T-helper 1 cell treated with Interleukin-12 subunit alpha and Interleukin-12 subunit beta and Interleukin-4 antibody, amounts not matched to agents 30 μg/mL and 1 μg/mL, for 36 hours (primary cell): ENCODE data around the gene GSG1L.

ENCODE experiments used
- H3K27ac Mint-ChIP-seq: one replicate; pipeline ENCODE4 v1.8.0; 2021; ENCODE audit warnings: mild to moderate bottlenecking, mixed read lengths
- H3K27me3 Mint-ChIP-seq: one replicate; pipeline ENCODE4 v1.8.0; 2021; ENCODE audit warnings: low read depth, mixed read lengths
- H3K36me3 Mint-ChIP-seq: one replicate; pipeline ENCODE4 v1.8.0; 2021; ENCODE audit warnings: low read depth, mixed read lengths
- H3K4me1 Mint-ChIP-seq: one replicate; pipeline ENCODE4 v1.8.0; 2021; ENCODE audit warnings: low read depth, mixed read lengths
- H3K4me3 Mint-ChIP-seq: one replicate; pipeline ENCODE4 v1.8.0; 2021; ENCODE audit warnings: mild to moderate bottlenecking, moderate library complexity, mixed read lengths
- H3K9me3 Mint-ChIP-seq: one replicate; pipeline ENCODE4 v1.8.0; 2021; ENCODE audit warnings: mixed read lengths

The GSG1L gene

GRCh38 chr16:28003021-28003865, 60.3 kb downstream of the GSG1L start:
- no peaks in the 10 kb centered on the region for H3K9me3 Mint-ChIP-seq
- peaks cover 3% of the 10 kb centered on the region for H3K27me3 Mint-ChIP-seq
- H3K4me3 Mint-ChIP-seq: no peak overlapping the region
- H3K27ac Mint-ChIP-seq: no peak overlapping the region
- no peaks in the 10 kb centered on the region for H3K4me1 Mint-ChIP-seq
- H3K36me3 Mint-ChIP-seq: no peaks in the 10 kb centered on the region

- H3K27me3 Mint-ChIP-seq: peaks cover 3% of the 10 kb centered on the region
- no peaks in the 10 kb centered on the region for H3K4me1 Mint-ChIP-seq
- H3K4me3 Mint-ChIP-seq: no peak overlapping the region
- no peaks in the 10 kb centered on the region for H3K36me3 Mint-ChIP-seq
- no peaks in the 10 kb centered on the region for H3K9me3 Mint-ChIP-seq
- H3K27ac Mint-ChIP-seq: no peak overlapping the region
Observed at GRCh38 chr16:28001642-28002041, 61.9 kb downstream of the GSG1L start.

DNA sequence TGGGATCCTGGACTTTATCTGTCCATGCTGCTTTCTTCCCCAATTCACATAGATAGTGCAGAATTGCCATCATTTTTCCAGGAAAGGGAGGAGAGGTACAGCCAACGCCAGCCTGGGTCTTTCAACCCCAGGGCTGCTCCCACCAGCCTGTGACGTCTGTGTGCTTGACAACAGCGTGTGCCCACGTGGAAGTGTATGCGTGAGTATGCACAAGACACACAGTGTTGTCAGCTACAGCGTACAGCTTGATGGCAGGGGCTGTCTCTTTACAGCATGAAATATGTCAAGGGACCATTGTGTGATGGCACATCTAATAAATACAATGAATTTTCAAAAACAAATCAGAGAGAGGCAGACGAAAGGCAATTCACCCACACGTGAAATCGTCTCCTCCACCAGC, 62.3 kb downstream of the GSG1L start:
- Mint-ChIP-seq H3K9me3 (no peaks in the 10 kb centered on the region), H3K27me3 (peaks cover 3% of the 10 kb centered on the region), H3K4me3 (no peak overlapping the region), H3K27ac (no peak overlapping the region), H3K4me1 (peaks cover under 1% of the 10 kb centered on the region), H3K36me3 (no peaks in the 10 kb centered on the region)

DNA sequence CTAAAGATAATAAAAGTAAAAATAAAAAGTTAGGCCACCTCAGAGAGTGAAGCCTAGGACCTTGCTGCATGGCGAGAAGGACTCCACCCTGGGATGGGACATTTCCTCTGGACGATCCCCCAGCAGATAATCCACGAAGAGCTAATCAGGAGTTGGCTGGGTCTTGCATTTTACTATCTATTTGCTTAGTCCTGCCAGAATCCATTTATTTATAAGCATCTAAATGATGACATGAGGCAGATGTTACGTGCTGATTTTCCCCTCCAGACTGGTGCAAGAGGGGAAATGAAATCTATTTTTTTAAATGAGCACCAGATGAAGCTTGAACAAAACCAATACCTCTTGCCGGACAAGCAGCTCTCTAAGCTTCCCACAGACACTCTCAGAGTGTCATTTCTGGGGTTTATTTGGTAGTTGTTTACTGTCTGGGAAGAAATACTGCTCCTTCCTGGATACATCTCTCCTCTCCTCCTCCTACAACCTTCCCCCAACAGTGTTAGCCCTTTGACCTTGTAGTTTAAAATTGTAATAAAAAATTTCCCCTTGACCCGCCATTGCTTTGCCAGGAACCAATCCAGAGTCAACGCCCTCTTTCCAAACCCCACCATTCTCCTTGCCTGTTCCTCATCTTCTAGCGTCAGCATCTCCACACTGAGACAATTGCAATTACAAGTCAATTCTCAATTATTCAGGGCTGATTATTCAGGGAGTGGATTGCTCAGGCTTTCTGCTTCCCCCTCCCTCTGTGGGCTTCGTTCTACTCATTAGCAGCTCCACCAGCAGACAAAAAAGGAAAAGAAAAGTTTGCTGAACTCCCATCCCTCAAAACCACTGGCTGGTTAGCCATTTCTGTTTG, 63.0 kb downstream of the GSG1L start:
- Mint-ChIP-seq H3K27me3 (peaks cover 3% of the 10 kb centered on the region), H3K4me3 (no peak overlapping the region), H3K36me3 (no peaks in the 10 kb centered on the region), H3K9me3 (no peaks in the 10 kb centered on the region), H3K27ac (no peak overlapping the region), H3K4me1 (peaks cover 5% of the 10 kb centered on the region)

DNA sequence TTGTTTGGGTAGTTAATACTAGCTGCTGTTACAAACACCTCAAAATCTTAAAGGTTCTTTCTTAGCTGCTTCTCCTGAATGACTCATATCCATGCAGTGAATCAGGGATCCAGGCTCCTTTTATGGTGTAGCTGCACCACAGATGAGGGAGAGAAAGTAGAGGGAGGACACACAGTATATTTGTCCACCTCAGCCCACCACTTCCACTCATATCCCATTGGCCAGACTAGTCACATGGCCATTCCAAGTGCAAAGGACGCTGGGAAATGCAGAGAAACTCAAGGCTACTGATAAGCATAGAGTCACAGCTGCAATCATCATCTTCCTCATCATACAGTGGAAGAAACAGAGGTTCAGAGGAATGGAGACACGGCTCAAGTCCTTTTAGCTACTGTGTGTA, 63.8 kb downstream of the GSG1L start:
- peaks cover 12% of the 10 kb centered on the region for H3K4me1 Mint-ChIP-seq
- no peaks in the 10 kb centered on the region for H3K36me3 Mint-ChIP-seq
- no peaks in the 10 kb centered on the region for H3K9me3 Mint-ChIP-seq
- peaks cover 3% of the 10 kb centered on the region for H3K27me3 Mint-ChIP-seq
- no peak overlapping the region for H3K4me3 Mint-ChIP-seq
- H3K27ac Mint-ChIP-seq: no peak overlapping the region

GRCh38 chr16:27995378-27995777, 68.1 kb downstream of the GSG1L start:
- Mint-ChIP-seq H3K4me3 (no peak overlapping the region), H3K27ac (no peak overlapping the region)

DNA sequence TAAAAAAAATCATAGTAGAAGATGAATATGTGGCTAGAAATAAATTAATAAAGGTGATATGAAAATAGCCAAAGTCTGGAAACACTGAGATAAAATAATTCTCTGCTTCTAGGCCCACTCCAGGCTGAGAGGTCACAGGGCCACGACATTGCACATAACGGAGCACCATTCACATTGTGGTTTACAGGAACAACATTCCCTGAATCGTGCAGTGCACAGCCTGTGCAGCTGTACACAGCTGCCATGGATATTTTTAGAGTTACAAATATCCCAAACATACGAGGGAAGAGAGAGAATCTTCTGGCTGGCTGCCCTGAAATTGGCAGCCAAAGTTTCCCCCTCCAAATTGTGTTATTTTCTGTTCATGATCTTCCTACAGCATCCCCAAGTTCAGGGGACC, 68.8 kb downstream of the GSG1L start:
- H3K4me3 Mint-ChIP-seq: no peak overlapping the region
- H3K4me1 Mint-ChIP-seq: peaks cover 12% of the 10 kb centered on the region
- no peaks in the 10 kb centered on the region for H3K27me3 Mint-ChIP-seq
- H3K27ac Mint-ChIP-seq: no peak overlapping the region
- peaks cover 8% of the 10 kb centered on the region for H3K9me3 Mint-ChIP-seq
- H3K36me3 Mint-ChIP-seq: peaks cover 4% of the 10 kb centered on the region

More at GRCh38 chr16:27995378-27995777, 68.1 kb downstream of the GSG1L start:
- Mint-ChIP-seq H3K4me1 (peaks cover 12% of the 10 kb centered on the region), H3K27me3 (no peaks in the 10 kb centered on the region), H3K9me3 (peaks cover 8% of the 10 kb centered on the region), H3K36me3 (peaks cover 4% of the 10 kb centered on the region)

DNA sequence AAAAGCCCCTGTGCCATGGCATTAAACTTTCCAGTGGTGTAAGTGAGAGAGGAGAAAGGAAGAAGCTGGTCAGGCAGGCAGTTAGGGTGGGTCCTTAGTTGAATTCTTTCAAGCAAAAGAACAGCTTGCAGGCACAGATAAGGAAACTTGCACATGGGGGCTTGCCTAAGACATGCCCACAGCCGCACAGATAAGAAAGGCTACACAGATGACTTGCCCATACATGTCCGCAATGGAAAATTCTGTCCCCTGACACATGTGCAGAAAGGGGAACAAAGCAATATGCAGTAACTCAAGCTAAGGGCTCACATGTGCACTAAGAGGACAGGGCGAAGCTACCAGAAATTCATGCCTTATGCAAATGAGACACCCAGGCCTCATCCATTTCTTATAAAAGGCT, 69.9 kb downstream of the GSG1L start:
- Mint-ChIP-seq H3K27me3 (no peaks in the 10 kb centered on the region), H3K9me3 (peaks cover 8% of the 10 kb centered on the region), H3K36me3 (peaks cover 4% of the 10 kb centered on the region), H3K27ac (no peak overlapping the region), H3K4me3 (no peak overlapping the region), H3K4me1 (peaks cover 12% of the 10 kb centered on the region)

- Mint-ChIP-seq H3K27ac (no peak overlapping the region), H3K36me3 (peaks cover 4% of the 10 kb centered on the region), H3K4me1 (peaks cover 12% of the 10 kb centered on the region), H3K4me3 (no peak overlapping the region), H3K27me3 (no peaks in the 10 kb centered on the region), H3K9me3 (peaks cover 8% of the 10 kb centered on the region)
Observed at GRCh38 chr16:27991876-27992275, 71.6 kb downstream of the GSG1L start.

DNA sequence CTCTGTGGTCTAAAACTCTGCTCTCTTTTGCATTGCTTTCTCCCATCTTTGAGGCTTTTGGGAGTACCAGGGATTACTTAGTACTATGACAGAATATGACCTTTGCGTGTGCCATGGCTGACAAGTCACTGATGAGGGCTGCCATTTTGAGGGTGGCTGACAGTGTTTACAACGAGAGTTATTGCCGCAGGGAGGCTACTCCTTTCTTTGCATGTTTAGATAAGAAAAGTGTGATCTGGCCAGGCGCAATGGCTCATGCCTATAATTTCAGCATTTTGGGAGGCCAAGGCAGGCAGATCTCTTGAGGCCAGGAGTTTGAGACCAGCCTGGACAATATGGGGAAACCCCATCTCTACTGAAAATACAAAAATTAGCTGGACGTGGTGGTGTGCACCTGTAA, 77.5 kb downstream of the GSG1L start:
- Mint-ChIP-seq H3K36me3 (no peaks in the 10 kb centered on the region), H3K4me1 (no peaks in the 10 kb centered on the region), H3K4me3 (no peak overlapping the region), H3K9me3 (peaks cover 4% of the 10 kb centered on the region), H3K27ac (no peak overlapping the region), H3K27me3 (no peaks in the 10 kb centered on the region)

- Mint-ChIP-seq H3K36me3 (no peaks in the 10 kb centered on the region), H3K27me3 (no peaks in the 10 kb centered on the region), H3K9me3 (peaks cover 4% of the 10 kb centered on the region), H3K27ac (no peak overlapping the region), H3K4me3 (no peak overlapping the region), H3K4me1 (no peaks in the 10 kb centered on the region)
Observed at GRCh38 chr16:27984121-27984520, 79.4 kb downstream of the GSG1L start.

DNA sequence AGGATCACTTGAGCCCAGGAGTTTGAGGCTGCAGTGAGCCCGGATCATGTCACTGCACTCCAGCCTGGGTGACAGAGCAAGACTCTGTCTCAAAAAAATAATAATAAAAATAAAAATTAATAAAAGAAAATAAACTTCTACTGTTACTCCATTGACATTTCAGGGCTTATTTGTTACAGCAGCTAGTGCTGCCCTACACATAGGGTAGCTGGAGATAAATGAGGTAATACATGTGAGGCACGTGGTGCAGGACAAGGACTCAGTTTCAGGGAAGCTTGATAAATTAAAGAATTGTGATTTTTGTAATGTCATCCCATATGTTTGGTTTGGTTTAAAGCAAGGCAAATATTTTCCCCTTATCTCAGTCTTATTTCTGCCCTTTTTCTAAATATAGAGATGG, 80.3 kb downstream of the GSG1L start:
- Mint-ChIP-seq H3K9me3 (peaks cover 4% of the 10 kb centered on the region), H3K36me3 (no peaks in the 10 kb centered on the region), H3K4me1 (no peaks in the 10 kb centered on the region), H3K27ac (no peak overlapping the region), H3K27me3 (no peaks in the 10 kb centered on the region), H3K4me3 (no peak overlapping the region)

GRCh38 chr16:27982184-27982583, 81.3 kb downstream of the GSG1L start:
- Mint-ChIP-seq H3K36me3 (no peaks in the 10 kb centered on the region), H3K4me1 (no peaks in the 10 kb centered on the region)

GRCh38 chr16:27980919-27981700, 82.4 kb downstream of the GSG1L start:
- no peaks in the 10 kb centered on the region for H3K27me3 Mint-ChIP-seq
- H3K36me3 Mint-ChIP-seq: no peaks in the 10 kb centered on the region
- H3K9me3 Mint-ChIP-seq: peaks cover 4% of the 10 kb centered on the region
- H3K27ac Mint-ChIP-seq: no peak overlapping the region
- H3K4me3 Mint-ChIP-seq: no peak overlapping the region
- no peaks in the 10 kb centered on the region for H3K4me1 Mint-ChIP-seq

More at GRCh38 chr16:27982184-27982583, 81.3 kb downstream of the GSG1L start:
- no peak overlapping the region for H3K4me3 Mint-ChIP-seq
- peaks cover 4% of the 10 kb centered on the region for H3K9me3 Mint-ChIP-seq
- H3K27me3 Mint-ChIP-seq: no peaks in the 10 kb centered on the region
- H3K27ac Mint-ChIP-seq: no peak overlapping the region
